Measurements from ENCODE around the gene MAMLD1. TPM values are rescaled to one million over a fixed set of nuclear protein-coding genes. Genes with fewer than 3 reads are reported as not detected.

MAMLD1 gene
- total RNA-seq, 1 experiment from 2014 or later = 0.48 TPM

GRCh38 chrX:150365051-150365989, 2.2 kb downstream of the MAMLD1 start:
- Mint-ChIP-seq H3K4me3 (peak overlapping the region; percentile 52 to 78), H3K36me3 (ENCODE audit: insufficient read depth in 1 of 3, low read depth in 3 of 3) (peaks cover 0 to 7% (median 4%) of the 10 kb centered on the region in 3 experiments; a peak in 4 of 7 replicates), H3K9me3 (peaks cover 41 to 56% of the 10 kb centered on the region in 2 experiments), H3K4me1 (peaks cover 15 to 17% of the 10 kb centered on the region in 2 experiments), H3K27ac (no peak overlapping the region), H3K27me3 (ENCODE audit: low read depth) (peaks cover 72% of the 10 kb centered on the region)
- WGBS (ENCODE audit: extremely low coverage, insufficient read length, low lambda C conversion rate) = no CpG with 5 or more reads among the region's 75 CpGs
- H3K9me3 ChIP-seq (ENCODE audit: control insufficient read depth, low read depth, low read length) = no peaks in the 10 kb centered on the region
- H2AFZ ChIP-seq (ENCODE audit: low read length) = no peak overlapping the region
- no peaks in the 10 kb centered on the region; the same call in 1 of the 2 replicates for H3K4me1 ChIP-seq (ENCODE audit: insufficient read depth, low read length)
- TF ChIP-seq CTCF (conservative IDR thresholded peaks at IDR 0.05) = peak; percentile 70
- H2BK15ac ChIP-seq (ENCODE audit: low read depth, low read length) = no peak overlapping the region
- no peak overlapping the region for H3K56ac ChIP-seq (ENCODE audit: insufficient read length, low read depth, low read length)
- no peak overlapping the region for H3K18ac ChIP-seq (ENCODE audit: insufficient read length, low read depth, low read length)
- no peak overlapping the region for H3K4ac ChIP-seq (ENCODE audit: low read depth, low read length)
- H3T11ph ChIP-seq (ENCODE audit: low read length) = no peak overlapping the region
- H3K14ac ChIP-seq (ENCODE audit: insufficient read depth, low read length) = no peak overlapping the region
- H3K9ac ChIP-seq (ENCODE audit: extremely low read depth, insufficient read length, low read length) = no peak overlapping the region
- no peak overlapping the region for H3K23ac ChIP-seq (ENCODE audit: insufficient read length, low read depth, low read length)
- H4K91ac ChIP-seq (ENCODE audit: insufficient read length, low read depth, low read length) = no peak overlapping the region
- peak overlapping the region; percentile 92 for H3K4me2 ChIP-seq (ENCODE audit: insufficient read depth, insufficient read length, low read length)
- no peak overlapping the region for H2AK5ac ChIP-seq (ENCODE audit: insufficient read length, low read length)
- no peaks in the 10 kb centered on the region for H3K79me2 ChIP-seq (ENCODE audit: insufficient read depth, low read length)
- no peak overlapping the region for H2BK5ac ChIP-seq (ENCODE audit: insufficient read length, low read length)
- no peaks in the 10 kb centered on the region for H4K20me1 ChIP-seq (ENCODE audit: control insufficient read depth, insufficient read depth, insufficient read length)
- H2BK20ac ChIP-seq (ENCODE audit: low read depth, low read length, poor library complexity, severe bottlenecking) = no peak overlapping the region
- H3K79me1 ChIP-seq (ENCODE audit: insufficient read depth, low read depth, low read length, poor library complexity, severe bottlenecking) = no peaks in the 10 kb centered on the region
- no peak overlapping the region for H2BK120ac ChIP-seq (ENCODE audit: low read depth, low read length, poor library complexity, severe bottlenecking)
- H2BK12ac ChIP-seq (ENCODE audit: insufficient read length, low read depth, low read length) = no peak overlapping the region
- no peak overlapping the region for H3K27ac ChIP-seq (ENCODE audit: insufficient read length, low read depth, low read length)
- peaks cover 32% of the 10 kb centered on the region for H3K23me2 ChIP-seq (ENCODE audit: insufficient read length, low read depth, low read length, poor library complexity, severe bottlenecking)
- peak; percentile 71 for DNase-seq
- no peak overlapping the region for H4K8ac ChIP-seq (replicated peaks; ENCODE audit: insufficient read length, low read depth, low read length)
- no peak overlapping the region for H4K5ac ChIP-seq (ENCODE audit: insufficient read length, low read depth, low read length)
- H3K27me3 ChIP-seq (ENCODE audit: insufficient read depth, low read length) = peaks cover 48% of the 10 kb centered on the region; the same call in 1 of the 2 replicates
